NCI-H1694 treated with DMSO at 0.1 percent for 48 hours (cell line): ENCODE results near the gene CAMK4.
"Not testable (repeated sequence)": the region's sequence is repeated elsewhere in the genome, so short reads cannot be mapped to it uniquely, and the experiment has no call there.

ENCODE experiments used
- DNase-seq: peaks from one replicate; lab custom pipeline; 2025; lab: John Stamatoyannopoulos, UW

Gene CAMK4

GRCh38 chr5:111383288-111383970, 159.2 kb downstream of the CAMK4 start:
- no peak for DNase-seq

GRCh38 chr5:111384220-111384619, 160.0 kb downstream of the CAMK4 start:
- DNase-seq = no peak

- no peak for DNase-seq
These were observed 160.9 kb downstream of the CAMK4 start for GRCh38 chr5:111385051-111385450.

GRCh38 chr5:111385970-111386831, 162.0 kb downstream of the CAMK4 start:
- DNase-seq = peak; percentile 87

- DNase-seq = no peak
These were observed 162.6 kb downstream of the CAMK4 start for GRCh38 chr5:111386832-111387162.

- DNase-seq = no peak
These were observed 163.2 kb downstream of the CAMK4 start for GRCh38 chr5:111387361-111387760.

GRCh38 chr5:111389390-111390082, 165.4 kb downstream of the CAMK4 start:
- DNase-seq = no peak

- no peak for DNase-seq
These were observed 168.0 kb downstream of the CAMK4 start for GRCh38 chr5:111392181-111392580.

GRCh38 chr5:111394586-111394985, 170.4 kb downstream of the CAMK4 start:
- DNase-seq = no peak

- DNase-seq = no peak
These were observed 173.8 kb downstream of the CAMK4 start for GRCh38 chr5:111398013-111398412.

GRCh38 chr5:111399113-111399512, 174.9 kb downstream of the CAMK4 start:
- DNase-seq = no peak

- DNase-seq = no peak
These were observed 177.7 kb downstream of the CAMK4 start for GRCh38 chr5:111401906-111402305.

- DNase-seq = no peak
These were observed 180.1 kb downstream of the CAMK4 start for GRCh38 chr5:111404270-111404769.

- no peak for DNase-seq
These were observed 183.4 kb downstream of the CAMK4 start for GRCh38 chr5:111407562-111407961.

- DNase-seq = no peak
These were observed 184.6 kb downstream of the CAMK4 start for GRCh38 chr5:111408817-111409216.

- not testable (repeated sequence) for DNase-seq
These were observed 185.1 kb downstream of the CAMK4 start for GRCh38 chr5:111409266-111409665.

GRCh38 chr5:111410067-111410466, 185.9 kb downstream of the CAMK4 start:
- not testable (repeated sequence) for DNase-seq

GRCh38 chr5:111411301-111411700, 187.1 kb downstream of the CAMK4 start:
- DNase-seq = no peak

GRCh38 chr5:111412593-111412992, 188.4 kb downstream of the CAMK4 start:
- DNase-seq = no peak

- DNase-seq = no peak
These were observed 190.9 kb downstream of the CAMK4 start for GRCh38 chr5:111415053-111415452.

GRCh38 chr5:111422245-111422644, 198.1 kb downstream of the CAMK4 start:
- DNase-seq = no peak
